ENCODE measurements around the gene KCNJ3.

The KCNJ3 gene

DNA sequence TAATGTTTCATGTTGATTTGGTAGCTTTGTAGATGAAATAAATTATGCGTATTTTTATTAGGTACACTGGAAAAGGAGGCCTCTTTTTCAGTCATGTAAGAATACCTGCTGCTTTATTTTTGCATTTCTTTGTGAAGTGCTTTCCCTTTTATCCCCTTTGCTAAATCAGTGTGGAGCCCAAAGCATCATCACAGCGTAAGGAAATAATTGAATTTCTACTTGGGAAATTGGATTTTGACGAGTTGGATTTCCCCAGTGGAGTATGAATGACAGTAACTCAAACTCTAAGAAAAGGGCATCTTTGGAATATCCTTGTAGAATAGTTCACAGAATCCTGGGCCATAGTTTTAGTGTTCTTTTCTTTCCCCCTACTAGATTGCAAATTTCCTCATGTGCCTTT lies 97.2 kb downstream of the KCNJ3 start:
- Histone ChIP-seq H4K20me1 (ENCODE audit: insufficient read depth, low read length) (no peaks in the 10 kb centered on the region), H3K36me3 (ENCODE audit: insufficient read depth, low read length) (no peaks in the 10 kb centered on the region), H3K4me3 (ENCODE audit: low read depth in 1 of 2, low read length in 2 of 2) (no peak overlapping the region), H3K4me2 (ENCODE audit: insufficient read depth, low read length) (no peak overlapping the region), H3K27ac (ENCODE audit: low read length) (no peak overlapping the region), H3K79me2 (ENCODE audit: insufficient read depth, low read length) (no peaks in the 10 kb centered on the region), H3K27me3 (ENCODE audit: insufficient read depth, low read length, poor library complexity) (no peaks in the 10 kb centered on the region), H3K9ac (ENCODE audit: low read depth, low read length) (no peak overlapping the region), H3K9me3 (ENCODE audit: insufficient read depth, low read length, severe bottlenecking) (no peaks in the 10 kb centered on the region), H2AFZ (ENCODE audit: low read depth, low read length) (no peak overlapping the region), H3K4me1 (ENCODE audit: insufficient read depth, low read length) (no peaks in the 10 kb centered on the region)
- ATAC-seq (ENCODE audit: insufficient read depth, low read depth) = no peak
- TF ChIP-seq, protein P1, sequence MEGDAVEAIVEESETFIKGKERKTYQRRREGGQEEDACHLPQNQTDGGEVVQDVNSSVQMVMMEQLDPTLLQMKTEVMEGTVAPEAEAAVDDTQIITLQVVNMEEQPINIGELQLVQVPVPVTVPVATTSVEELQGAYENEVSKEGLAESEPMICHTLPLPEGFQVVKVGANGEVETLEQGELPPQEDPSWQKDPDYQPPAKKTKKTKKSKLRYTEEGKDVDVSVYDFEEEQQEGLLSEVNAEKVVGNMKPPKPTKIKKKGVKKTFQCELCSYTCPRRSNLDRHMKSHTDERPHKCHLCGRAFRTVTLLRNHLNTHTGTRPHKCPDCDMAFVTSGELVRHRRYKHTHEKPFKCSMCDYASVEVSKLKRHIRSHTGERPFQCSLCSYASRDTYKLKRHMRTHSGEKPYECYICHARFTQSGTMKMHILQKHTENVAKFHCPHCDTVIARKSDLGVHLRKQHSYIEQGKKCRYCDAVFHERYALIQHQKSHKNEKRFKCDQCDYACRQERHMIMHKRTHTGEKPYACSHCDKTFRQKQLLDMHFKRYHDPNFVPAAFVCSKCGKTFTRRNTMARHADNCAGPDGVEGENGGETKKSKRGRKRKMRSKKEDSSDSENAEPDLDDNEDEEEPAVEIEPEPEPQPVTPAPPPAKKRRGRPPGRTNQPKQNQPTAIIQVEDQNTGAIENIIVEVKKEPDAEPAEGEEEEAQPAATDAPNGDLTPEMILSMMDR (IDR thresholded peaks at IDR 0.05; ENCODE audit: borderline replicate concordance, extremely low read depth, low read length, poor library complexity, severe bottlenecking) = no peak
- TF ChIP-seq EZH2 (IDR thresholded peaks at IDR 0.05; ENCODE audit: borderline replicate concordance, low read depth, low read length, severe bottlenecking) = no peak
- DNase-seq = no peak

DNA sequence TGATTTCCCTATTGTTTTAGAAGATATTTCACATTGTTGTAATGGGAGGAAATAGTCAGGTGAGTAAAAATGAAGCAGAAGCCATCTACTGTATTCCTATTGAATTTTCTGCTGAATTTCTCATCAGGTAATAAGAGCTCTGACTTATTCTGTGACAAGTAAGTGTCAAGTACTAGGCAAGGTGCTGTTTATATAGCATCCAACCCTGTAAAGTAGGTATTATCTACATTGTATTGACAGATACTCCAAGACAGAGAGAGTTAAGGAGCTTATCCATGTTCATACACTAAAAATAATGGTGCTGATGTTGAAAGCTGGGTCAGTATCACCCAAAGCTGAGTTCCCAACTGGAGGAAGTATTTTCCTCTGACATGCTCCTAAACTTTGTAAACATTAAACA lies 106.0 kb downstream of the KCNJ3 start:
- Histone ChIP-seq H3K27ac (ENCODE audit: low read length) (no peak overlapping the region), H3K4me1 (ENCODE audit: insufficient read depth, low read length) (no peaks in the 10 kb centered on the region), H3K4me2 (ENCODE audit: insufficient read depth, low read length) (no peak overlapping the region), H4K20me1 (ENCODE audit: insufficient read depth, low read length) (no peaks in the 10 kb centered on the region), H3K27me3 (ENCODE audit: insufficient read depth, low read length, poor library complexity) (no peaks in the 10 kb centered on the region), H3K9ac (ENCODE audit: low read depth, low read length) (no peak overlapping the region), H3K4me3 (ENCODE audit: low read depth in 1 of 2, low read length in 2 of 2) (no peak overlapping the region), H3K36me3 (ENCODE audit: insufficient read depth, low read length) (no peaks in the 10 kb centered on the region), H3K9me3 (ENCODE audit: insufficient read depth, low read length, severe bottlenecking) (no peaks in the 10 kb centered on the region), H3K79me2 (ENCODE audit: insufficient read depth, low read length) (no peaks in the 10 kb centered on the region), H2AFZ (ENCODE audit: low read depth, low read length) (no peak overlapping the region)
- TF ChIP-seq, protein P1 (IDR thresholded peaks at IDR 0.05; ENCODE audit: borderline replicate concordance, extremely low read depth, low read length, poor library complexity, severe bottlenecking) = no peak
- TF ChIP-seq EZH2 (IDR thresholded peaks at IDR 0.05; ENCODE audit: borderline replicate concordance, low read depth, low read length, severe bottlenecking) = no peak
- no peak for DNase-seq
- no peak for ATAC-seq (ENCODE audit: insufficient read depth, low read depth)

DNA sequence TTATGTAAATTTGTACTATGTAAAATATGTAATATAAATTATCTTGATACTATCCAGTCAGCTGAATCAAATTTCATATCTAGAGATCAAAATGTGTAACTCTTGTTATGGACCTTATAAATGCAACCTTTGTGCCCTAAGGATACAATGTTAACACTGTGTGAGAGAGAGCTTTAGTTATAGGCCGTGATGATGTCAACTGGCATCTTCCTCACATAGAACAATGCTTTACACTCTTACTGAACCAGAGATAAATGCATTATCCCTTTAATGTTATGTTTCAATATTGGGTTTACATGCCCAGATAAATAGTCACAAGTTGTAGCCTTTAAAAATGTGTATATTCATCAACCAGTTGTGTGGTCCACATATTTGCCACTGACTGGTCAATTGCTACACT lies 115.1 kb downstream of the KCNJ3 start:
- no peak overlapping the region for H2AFZ ChIP-seq (ENCODE audit: low read depth, low read length)
- H3K79me2 ChIP-seq (ENCODE audit: insufficient read depth, low read length) = no peaks in the 10 kb centered on the region
- no peak overlapping the region for H3K4me2 ChIP-seq (ENCODE audit: insufficient read depth, low read length)
- H3K9me3 ChIP-seq (ENCODE audit: insufficient read depth, low read length, severe bottlenecking) = no peaks in the 10 kb centered on the region
- no peak overlapping the region for H3K9ac ChIP-seq (ENCODE audit: low read depth, low read length)
- no peak overlapping the region for H3K4me3 ChIP-seq (ENCODE audit: low read depth in 1 of 2, low read length in 2 of 2)
- no peak for TF ChIP-seq EZH2 (IDR thresholded peaks at IDR 0.05; ENCODE audit: borderline replicate concordance, low read depth, low read length, severe bottlenecking)
- TF ChIP-seq, protein P1 (IDR thresholded peaks at IDR 0.05; ENCODE audit: borderline replicate concordance, extremely low read depth, low read length, poor library complexity, severe bottlenecking) = no peak
- no peaks in the 10 kb centered on the region for H3K27me3 ChIP-seq (ENCODE audit: insufficient read depth, low read length, poor library complexity)
- no peaks in the 10 kb centered on the region for H4K20me1 ChIP-seq (ENCODE audit: insufficient read depth, low read length)
- H3K4me1 ChIP-seq (ENCODE audit: insufficient read depth, low read length) = no peaks in the 10 kb centered on the region
- no peaks in the 10 kb centered on the region for H3K36me3 ChIP-seq (ENCODE audit: insufficient read depth, low read length)
- no peak for ATAC-seq (ENCODE audit: insufficient read depth, low read depth)
- no peak overlapping the region for H3K27ac ChIP-seq (ENCODE audit: low read length)
- DNase-seq = no peak

DNA sequence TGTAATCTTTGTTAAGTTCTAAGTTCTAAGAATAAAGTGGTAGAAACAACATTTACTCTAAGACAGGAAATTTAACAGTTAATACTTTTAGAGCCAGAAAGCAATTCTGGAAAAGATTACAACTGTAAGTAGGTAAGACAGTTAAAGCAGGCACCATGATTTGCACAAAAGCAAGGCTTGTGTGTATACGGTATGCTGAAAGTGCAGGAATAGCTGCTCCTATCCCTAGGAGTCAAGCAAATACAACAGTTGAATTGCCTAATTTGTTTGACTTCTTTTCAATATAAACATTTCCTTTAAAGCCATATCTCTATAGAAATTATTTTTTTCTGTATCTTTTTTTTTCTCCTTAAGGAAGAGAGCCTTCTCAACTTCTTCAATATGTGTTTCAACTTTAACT lies 116.4 kb downstream of the KCNJ3 start:
- no peak for ATAC-seq (ENCODE audit: insufficient read depth, low read depth)
- no peaks in the 10 kb centered on the region for H3K79me2 ChIP-seq (ENCODE audit: insufficient read depth, low read length)
- TF ChIP-seq, protein P1 (IDR thresholded peaks at IDR 0.05; ENCODE audit: borderline replicate concordance, extremely low read depth, low read length, poor library complexity, severe bottlenecking) = no peak
- no peak for TF ChIP-seq EZH2 (IDR thresholded peaks at IDR 0.05; ENCODE audit: borderline replicate concordance, low read depth, low read length, severe bottlenecking)
- H3K9me3 ChIP-seq (ENCODE audit: insufficient read depth, low read length, severe bottlenecking) = no peaks in the 10 kb centered on the region
- no peaks in the 10 kb centered on the region for H4K20me1 ChIP-seq (ENCODE audit: insufficient read depth, low read length)
- H3K9ac ChIP-seq (ENCODE audit: low read depth, low read length) = no peak overlapping the region
- no peak for DNase-seq
- no peak overlapping the region for H2AFZ ChIP-seq (ENCODE audit: low read depth, low read length)
- H3K4me1 ChIP-seq (ENCODE audit: insufficient read depth, low read length) = no peaks in the 10 kb centered on the region
- no peak overlapping the region for H3K27ac ChIP-seq (ENCODE audit: low read length)
- H3K27me3 ChIP-seq (ENCODE audit: insufficient read depth, low read length, poor library complexity) = no peaks in the 10 kb centered on the region
- H3K4me2 ChIP-seq (ENCODE audit: insufficient read depth, low read length) = no peak overlapping the region
- no peaks in the 10 kb centered on the region for H3K36me3 ChIP-seq (ENCODE audit: insufficient read depth, low read length)
- H3K4me3 ChIP-seq (ENCODE audit: low read depth in 1 of 2, low read length in 2 of 2) = no peak overlapping the region
